NCI-H345 (cell line): ENCODE data around the gene LDB2.

ENCODE experiments used
- DNase-seq: peaks from one replicate; lab custom pipeline; 2025; lab: John Stamatoyannopoulos, UW

LDB2 gene

DNA sequence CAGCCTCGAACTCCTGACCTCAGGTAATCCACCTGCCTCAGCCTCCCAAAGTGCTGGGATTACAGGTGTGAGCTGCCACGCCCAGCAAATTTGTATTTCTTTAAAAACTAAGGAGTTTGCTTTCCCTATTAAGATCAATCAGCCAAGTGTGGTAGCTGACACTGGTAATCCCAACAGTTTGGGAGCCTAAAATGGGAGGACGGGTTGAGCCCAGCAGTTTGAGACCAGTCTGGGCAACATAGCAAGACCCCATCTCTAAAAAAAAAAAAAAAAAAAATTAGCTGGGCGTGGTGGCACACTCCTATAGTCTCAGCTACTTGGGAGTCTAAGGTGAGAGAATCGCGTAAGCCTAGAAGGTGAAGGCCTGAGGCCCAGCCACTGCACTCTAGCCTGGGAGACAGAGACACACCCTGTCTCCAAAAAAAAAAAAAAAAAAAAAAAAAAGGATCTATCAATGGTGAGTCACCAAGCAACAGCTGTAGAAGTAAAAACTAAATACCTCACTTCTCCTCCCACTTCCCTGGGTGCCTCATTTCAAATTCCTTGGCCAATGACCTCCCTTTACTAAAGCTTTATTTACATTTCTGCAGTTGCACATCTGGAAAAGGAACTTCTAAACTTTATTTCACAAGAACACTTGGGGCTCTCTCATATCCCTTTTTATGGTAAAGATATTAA lies 54.5 kb downstream of the LDB2 start:
- DNase-seq = no peak

DNA sequence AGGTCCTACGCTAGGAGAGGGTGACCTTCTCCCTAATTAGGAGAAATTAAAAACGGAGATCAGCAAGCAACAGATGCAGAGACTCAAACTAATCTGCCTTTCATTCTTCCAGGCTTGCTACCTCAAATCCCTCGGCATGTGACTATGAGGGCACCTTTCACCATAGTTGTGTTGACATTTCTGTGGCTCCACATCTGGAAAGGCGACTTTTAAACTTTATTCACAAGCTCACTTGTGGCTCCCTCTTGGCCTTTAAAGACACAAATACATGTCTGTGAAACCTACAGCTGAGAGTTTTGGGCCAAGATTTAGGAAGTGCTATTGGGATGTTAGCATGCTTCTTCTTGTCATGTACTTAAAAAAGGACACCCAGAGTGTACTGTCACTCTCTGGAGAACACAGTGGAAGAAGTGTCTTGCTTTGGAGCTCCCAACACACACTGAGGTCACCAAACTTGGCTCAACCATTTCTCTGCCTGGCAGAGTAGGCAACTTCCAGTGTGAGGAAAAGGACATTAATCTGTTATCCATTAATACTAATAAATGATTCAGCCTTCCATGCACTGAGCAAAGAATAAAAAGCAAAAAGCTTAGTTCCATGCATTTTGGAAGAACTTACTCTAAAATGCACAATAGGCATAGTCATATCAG lies 60.1 kb downstream of the LDB2 start:
- no peak for DNase-seq

DNA sequence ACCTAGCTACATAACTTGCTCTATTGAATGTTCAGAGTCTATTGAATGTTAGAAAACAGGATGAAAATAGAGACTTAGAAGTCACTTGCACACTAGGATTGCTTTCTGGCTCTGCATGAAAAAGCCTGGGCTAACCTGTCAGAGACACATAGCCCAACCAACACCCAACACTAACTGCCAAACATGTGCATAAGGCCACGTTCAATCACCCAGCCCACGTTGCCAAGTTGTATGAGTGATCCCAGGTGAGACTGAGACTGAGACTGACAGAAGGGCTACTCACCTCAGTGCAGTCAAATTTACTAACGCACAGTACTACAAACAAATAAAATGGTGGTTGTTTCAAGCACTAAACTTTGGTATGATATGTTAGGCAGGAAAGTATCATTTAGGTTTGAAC lies 61.0 kb downstream of the LDB2 start:
- no peak for DNase-seq

DNA sequence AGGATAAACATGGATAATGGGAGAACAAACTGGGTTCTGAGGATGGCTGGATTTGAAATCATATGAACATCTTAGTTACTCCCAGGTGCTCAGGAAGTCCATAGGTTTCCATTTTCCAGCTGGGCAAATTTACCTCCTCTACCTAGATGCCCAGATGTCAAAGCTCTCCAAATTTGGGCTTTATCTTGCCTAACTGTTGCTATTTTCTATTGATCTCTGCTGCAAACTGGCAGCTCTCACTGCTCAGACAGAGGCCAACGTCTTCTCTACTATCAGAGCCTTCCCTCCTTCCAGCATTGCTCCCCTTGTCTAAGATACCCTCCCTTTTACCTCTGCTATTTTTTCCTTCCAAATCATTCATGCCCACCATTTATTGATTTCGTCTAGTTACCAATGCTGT lies 62.1 kb downstream of the LDB2 start:
- DNase-seq = no peak

DNA sequence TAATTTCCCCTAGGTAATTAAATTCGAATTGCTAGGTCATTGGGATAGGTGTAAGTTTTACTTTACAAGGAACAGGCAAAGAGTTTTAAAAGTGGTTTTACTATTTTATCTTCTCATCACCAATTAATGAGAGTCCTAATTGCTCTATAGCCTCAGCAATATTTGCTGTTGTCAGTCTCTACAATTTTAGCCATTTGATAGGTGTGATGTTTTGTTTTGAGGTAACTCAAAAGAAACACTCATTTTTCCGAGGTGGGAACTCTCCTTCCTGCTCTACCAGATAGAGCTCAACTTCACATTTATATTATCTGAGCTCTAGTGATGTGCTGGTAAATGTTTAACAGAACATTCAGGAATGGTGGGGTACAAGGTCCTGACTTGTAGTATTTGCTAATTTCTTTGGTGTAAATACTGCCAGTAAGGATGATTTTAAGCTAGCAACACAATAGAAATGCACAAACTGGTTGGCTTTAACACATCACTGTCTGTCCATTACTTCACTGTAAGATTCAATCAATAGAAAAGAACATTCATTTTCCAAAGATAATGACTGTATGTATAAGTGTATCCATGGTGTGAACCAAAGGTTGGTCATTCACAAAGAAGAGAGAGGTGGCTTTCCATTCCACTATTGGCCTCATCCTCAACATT lies 62.7 kb downstream of the LDB2 start:
- no peak for DNase-seq

DNA sequence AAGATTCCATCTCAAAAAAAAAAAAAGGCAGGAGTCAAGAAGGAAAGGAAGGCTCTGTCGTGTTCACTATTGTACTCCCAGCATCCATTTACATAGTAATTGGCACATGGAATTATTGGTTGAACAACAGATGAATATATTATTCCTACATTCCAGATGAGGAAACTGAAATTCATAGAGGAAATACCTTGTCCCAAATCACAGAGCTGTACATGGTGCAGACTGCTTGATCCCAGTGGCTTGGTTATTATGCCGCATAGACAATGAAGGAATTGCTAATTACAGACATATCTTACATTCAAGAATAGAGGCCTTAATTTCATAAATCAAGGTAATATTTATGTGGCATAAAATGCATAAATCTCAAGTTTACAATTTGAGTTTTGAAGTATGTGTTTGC lies 63.6 kb downstream of the LDB2 start:
- DNase-seq = no peak

DNA sequence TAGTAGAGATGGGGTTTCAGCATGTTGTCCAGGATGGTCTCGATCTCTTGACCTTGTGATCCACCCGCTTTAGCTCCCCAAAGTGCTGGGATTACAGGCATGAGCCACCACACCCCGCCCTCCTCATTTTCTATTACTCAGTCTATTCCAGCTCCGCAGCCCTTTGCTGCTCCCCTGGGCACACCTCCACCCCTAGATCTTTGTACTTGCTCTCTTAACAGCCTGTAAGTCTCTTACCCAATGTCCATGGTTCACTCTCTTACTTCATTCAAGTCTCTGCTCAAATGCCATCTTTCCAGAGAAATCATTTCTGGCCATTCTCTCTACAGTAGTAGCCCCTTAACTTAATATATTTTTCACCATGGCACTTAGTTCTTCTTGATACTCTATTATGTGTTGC lies 64.7 kb downstream of the LDB2 start:
- no peak for DNase-seq

DNA sequence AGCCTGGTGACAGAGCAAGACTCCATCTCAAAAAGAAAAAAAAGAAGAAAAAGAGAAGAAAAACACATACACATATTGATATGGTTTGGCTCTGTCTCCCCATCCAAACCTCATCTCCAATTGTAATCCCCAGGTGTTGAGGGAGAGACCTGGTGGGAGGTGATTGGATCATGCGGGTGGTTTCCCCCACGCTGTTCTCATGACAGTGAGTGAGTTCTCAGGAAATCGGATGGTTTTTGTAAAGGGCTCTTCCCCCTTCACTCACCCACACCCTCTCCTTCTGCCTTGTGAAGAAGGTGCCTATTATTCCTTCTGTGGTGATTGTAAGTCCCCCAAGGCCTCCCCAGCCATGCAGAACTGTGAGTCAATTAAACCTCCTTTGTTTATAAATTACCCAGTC lies 68.4 kb downstream of the LDB2 start:
- no peak for DNase-seq

DNA sequence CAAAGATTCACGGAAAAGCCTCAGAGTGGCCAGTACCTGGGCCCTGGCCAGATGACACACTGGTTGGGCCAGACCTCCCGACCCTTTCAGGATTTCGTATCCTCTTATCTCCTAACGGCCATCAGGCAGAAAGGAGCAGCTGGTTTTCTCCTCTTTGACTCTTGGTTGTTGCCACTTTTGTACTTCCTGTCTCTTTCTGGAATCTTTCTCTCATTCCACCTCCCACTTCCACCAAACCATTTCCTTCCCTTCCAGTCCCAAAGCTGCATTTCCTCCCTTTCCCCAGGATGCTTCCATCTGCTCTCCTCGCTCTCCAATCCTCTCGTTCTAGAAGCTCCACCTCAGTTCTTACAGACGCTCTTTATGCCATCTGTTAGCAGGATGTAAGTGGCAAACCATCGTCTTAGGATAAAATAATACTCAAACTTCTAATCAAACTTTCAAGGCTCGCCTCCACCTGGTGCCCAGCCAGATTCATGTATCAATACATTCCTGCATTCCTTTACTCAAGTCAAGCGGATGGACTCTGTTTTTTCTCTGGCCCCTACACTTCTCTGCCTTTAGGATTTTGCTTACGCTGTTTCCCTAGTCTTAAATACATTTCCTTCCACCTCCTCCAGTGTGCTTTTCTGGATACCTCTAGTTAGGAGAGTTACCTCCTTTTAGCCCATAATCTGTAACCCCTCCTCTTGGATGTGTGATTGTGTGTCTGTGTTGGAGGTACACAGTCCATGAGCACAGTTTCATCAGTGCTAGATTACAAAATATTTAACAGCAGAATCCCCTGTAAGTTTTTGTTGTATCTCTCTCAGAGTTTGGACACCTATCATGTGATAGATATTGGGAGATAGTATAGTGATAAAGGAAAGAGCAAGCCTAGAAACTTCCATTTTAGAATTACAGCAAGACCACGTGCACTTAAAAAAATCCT lies 70.4 kb downstream of the LDB2 start:
- DNase-seq = no peak

DNA sequence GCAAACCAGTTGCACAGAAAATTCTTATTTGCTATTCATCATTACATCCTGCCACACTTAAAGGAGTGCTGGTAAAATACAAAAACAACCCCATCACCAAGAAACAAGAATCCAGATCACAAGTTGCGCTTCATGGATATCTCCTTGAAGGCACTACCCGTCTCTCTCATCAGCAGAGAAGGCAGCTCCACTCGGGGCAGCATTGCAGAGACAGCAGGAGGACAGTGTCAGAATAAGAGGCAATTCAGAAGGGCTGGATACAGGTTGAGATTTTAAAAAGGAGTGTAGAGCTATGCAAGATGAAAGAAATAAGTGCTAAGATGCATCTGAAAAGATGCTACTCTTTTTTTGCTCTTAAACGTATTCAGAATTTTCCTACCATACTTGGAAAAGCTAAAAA lies 71.4 kb downstream of the LDB2 start:
- no peak for DNase-seq

DNA sequence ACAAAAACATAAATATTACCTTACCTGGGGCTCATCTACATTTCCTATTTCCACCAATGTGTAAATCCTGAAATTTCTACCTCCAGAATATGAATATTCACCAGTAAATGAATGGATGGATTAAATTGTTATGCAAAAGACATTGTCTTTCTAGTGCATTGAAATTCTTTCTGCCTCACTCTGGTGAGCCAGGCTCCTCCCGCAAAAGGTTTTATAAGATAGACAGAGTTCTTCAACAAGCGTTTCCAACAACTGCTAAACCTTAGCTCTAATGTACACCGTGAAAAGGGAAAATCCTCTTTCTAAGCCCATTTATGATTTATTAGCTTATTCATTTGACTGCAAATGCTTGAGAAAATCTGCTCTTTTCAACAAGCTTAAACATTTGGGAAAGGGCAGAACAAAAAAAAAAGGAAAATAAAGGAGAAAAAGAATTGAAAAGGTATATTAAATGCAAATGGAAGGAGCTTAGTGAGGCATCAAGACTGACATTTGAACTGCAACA lies 72.0 kb downstream of the LDB2 start:
- no peak for DNase-seq

DNA sequence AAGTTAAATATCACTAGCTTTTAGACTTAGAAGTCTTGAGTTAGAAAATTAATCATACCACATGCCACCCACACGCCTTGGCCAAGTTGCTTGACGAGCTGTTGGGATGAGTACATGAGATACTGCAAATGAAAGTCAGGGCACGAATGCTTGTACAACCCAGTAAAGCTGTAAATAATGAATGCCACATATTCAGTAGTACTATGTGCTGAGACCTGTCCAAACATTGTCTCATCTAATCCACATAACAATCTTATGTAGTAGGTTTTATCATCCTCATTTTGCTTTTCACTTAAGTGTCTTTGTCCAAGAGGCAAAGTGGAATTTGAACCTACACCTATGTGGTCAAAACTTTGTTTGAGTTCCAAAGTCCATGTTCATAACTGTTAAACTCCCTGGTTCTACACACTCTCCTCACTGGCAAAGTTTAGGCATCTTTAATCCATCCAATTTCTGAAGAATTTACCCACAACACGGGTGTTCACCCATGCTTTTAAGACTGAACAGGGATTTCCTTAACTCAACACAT lies 74.1 kb downstream of the LDB2 start:
- DNase-seq = no peak

DNA sequence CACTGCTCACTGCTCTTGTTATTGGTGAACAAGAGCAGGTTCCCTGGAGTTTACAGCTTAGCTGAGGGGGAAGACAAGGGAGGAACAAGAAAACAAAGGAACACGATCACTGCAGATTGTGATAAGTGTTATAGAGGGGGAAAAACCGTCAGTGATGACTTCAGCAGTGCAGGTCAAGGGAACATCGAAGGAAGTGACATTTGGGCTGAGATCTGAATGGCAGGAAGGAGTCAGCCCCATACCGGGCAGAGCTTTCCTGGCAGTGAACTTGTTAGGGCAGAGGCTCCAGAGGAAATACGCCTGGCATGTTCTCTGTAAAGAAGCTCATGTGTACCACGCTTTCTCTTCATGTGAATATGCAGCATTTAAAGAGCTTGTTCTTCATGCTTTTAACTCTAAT lies 78.1 kb downstream of the LDB2 start:
- DNase-seq = no peak

DNA sequence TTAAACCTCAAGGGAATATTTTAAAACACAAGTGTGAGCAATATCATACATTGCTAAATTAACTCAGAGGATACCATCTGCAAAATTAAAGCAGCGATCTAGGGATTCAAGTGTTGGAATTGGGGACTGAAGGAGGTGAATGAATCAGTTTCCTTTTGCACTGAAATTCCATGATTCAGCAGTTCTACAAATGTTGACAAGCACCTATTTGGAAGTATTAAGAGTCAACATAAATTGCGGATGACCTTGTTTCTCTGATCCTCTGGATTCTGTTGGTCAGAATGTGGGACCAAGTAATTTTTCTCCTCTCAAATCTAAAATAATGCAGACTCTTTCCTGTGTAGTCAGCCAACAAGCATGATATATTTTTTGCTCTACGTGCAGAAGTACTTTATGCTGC lies 78.8 kb downstream of the LDB2 start:
- no peak for DNase-seq

DNA sequence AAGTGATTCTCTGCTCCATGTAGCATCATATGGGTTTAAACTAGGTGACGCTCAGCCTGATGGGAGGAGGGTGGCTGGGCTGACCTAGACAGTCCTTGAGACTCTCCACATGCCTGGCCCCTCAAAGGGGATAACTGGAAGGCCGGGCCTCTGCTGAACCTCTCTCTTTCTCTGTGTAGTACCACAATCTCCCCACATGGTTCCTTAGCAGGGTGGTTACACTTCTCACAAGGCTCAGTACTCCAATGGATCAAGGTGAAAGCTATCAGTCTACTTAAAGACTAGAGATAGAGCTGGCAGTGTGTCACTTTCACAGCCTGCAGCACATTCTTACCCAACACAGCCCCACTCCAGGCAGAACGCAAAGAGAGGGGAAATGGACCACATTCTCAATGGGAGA lies 80.4 kb downstream of the LDB2 start:
- no peak for DNase-seq

DNA sequence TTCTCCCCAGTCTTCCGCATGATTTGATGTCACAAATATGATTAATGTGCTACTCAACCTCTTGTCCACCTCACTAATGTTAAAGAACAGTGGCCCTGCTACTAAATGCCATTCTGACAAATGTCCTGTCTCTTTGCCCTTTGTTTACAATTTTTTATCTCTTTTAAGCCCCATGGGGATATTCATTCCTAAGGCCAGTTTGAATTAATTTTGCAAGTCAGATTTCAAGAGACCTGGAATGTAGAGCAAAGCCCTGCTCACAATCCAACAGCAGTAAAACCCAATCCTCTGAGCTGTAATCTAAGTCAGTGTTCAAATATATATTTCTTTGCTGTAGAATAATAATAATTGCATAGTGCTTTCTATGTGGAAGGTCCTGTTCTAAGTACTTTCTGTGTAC lies 81.2 kb downstream of the LDB2 start:
- DNase-seq = no peak

DNA sequence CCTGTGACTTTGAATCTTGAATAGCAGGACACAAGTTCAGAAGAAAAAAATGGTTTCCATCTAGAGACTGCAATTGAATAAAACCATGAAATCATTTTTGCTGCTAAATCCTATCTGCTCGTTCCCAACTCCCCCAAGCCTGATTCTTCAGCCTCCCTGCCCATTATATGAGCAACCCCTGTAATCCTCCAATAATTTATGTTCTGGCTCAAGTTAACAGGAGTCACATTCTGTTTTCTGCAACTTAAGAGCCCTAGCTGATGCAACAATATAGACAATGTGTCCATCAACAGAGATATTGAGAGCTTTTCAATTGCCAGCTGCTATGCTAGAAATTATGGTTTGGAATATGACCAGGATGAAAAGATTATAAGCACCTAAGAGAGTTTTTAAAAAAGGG lies 84.1 kb downstream of the LDB2 start:
- no peak for DNase-seq

DNA sequence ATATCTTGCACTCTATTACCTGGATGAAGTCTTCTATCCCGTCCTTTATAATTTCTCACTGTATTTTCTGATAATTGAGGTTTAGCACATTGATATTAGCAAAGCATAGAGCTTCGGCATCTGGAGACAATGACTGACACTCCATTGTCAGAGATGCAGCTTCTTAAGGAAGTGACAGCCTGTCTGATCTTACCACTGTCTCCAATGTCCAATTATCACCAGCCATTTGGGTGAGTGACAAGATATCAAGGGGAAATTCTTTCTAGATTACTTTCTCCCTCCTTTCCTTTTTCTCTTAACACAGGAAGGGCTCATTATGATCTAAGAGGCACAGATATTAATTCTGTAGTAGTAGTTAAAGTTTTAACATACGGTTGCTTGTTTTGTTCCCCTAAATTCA lies 86.4 kb downstream of the LDB2 start:
- DNase-seq = no peak

DNA sequence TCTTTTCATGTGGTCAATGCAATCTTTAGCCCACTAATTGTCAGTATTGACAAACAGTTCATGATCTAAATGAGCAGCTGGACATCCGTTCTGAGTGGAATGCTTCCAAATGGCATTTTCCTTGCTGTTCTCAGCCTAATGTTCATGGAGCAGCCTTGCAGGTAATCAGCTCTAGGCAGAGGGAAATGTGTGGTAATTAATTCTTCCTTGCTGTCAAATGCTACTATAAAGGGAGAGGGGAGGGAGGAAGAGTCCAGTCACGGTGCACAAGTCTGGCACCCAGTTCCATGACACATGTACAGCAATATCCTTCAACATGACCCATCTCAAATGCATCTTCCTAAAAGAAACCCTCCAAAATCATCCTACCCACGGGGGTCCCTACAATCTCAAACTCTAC lies 88.5 kb downstream of the LDB2 start:
- no peak for DNase-seq

DNA sequence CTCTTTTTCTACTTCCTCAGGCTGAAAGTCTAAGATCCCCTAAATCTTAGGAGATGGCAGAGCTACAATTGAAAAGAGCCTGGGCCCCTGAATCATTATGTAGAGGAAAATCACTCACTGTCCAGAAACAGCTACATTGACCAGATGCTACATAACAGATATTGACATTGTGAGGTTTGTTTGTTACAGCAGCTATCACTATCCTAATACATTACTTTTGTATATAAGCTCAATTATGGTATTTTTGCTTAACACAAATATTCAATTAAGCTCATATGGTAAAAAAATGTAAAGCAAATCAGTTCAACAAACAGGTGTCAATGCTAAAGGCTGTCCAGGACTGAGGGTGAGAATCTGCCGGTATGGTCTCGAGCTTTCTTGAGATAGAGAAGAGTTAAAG lies 89.4 kb downstream of the LDB2 start:
- DNase-seq = no peak

DNA sequence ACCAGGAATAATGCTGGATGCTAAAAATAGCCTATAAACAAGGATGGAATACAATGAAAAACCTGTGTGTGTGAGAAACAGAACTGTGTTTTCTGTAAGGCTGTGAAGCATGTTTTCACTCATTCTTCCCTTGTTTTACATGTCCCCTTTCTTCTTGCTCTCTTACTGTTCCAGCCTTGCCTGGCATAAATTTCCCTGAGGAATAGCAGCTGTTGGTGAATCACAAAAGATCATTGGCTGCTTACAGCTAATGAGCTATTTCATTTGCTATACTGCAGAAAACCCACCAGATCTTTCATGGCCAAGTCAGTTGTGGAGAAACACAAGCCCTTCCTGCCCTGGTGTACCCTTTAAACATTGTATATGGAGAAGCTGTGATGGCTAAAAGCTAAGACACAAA lies 91.1 kb downstream of the LDB2 start:
- no peak for DNase-seq

DNA sequence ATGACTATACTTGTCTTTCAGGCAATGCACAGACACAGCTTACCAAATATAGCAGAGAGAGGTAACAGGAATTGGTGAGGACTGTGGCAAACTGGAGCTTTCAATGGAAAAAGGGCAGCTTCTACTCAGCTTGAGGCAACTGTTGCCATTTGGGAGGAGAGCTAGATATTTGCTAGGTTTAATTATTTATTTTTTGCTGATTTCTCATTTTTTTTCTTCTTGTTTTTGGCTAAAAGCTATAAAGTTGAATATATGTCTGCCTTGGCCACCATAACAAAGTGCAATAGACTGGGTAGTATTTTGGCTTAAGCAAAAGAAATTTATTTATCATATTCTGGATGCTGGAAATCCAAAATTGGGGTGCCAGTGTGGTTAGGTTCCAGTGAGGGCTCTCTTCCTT lies 93.9 kb downstream of the LDB2 start:
- no peak for DNase-seq
